DOHH2 (cell line): ENCODE data around the gene TTLL9.
"Not testable (repeated sequence)": the region's sequence is repeated elsewhere in the genome, so short reads cannot be mapped to it uniquely, and the experiment has no call there.

Source experiments
- EZH2phosphoT487 ChIP-seq: fragments of 200-600 bp; sonication (generic); IDR thresholded peaks from 2 replicates; pipeline ENCODE4 v1.6.1; 2017; ENCODE audit warnings: borderline replicate concordance, mild to moderate bottlenecking, antibody characterized with exemption, low read length, moderate library complexity, mixed read lengths
- TF ChIP-seq, protein P1 (sequence below): fragments of 200-600 bp; sonication (generic); IDR thresholded peaks from one replicate; pipeline ENCODE4 v1.5.1; 2014; ENCODE audit warnings: antibody characterized with exemption, mild to moderate bottlenecking, low read depth, low read length; ENCODE audit not compliant: poor library complexity, severe bottlenecking

DNA sequence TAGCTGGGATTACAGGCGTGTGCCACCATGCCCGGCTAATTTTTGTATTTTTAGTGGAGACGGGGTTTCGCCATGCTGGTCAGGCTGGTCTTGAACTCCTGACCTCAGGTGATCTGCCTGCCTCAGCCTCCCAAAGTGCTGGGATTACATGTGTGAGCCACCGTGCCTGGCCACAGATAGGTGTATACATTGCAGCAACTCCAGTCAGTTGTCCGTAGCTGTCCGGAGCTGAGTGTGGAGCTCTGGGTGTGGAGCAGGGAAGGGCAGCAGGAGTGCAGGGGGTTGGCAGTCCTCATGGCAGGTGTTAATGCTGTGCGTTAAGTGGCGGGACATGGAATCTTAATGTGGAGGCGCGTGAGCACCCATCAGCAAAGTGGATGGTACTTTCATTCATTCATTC lies 42.4 kb upstream of the TTLL9 start:
- TF ChIP-seq, protein P1, sequence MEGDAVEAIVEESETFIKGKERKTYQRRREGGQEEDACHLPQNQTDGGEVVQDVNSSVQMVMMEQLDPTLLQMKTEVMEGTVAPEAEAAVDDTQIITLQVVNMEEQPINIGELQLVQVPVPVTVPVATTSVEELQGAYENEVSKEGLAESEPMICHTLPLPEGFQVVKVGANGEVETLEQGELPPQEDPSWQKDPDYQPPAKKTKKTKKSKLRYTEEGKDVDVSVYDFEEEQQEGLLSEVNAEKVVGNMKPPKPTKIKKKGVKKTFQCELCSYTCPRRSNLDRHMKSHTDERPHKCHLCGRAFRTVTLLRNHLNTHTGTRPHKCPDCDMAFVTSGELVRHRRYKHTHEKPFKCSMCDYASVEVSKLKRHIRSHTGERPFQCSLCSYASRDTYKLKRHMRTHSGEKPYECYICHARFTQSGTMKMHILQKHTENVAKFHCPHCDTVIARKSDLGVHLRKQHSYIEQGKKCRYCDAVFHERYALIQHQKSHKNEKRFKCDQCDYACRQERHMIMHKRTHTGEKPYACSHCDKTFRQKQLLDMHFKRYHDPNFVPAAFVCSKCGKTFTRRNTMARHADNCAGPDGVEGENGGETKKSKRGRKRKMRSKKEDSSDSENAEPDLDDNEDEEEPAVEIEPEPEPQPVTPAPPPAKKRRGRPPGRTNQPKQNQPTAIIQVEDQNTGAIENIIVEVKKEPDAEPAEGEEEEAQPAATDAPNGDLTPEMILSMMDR, result not testable (repeated sequence)
- not testable (repeated sequence) for TF ChIP-seq EZH2phosphoT487
